ENCODE data around the gene ZNF324B.
A peak's percentile ranks its signal among the peaks of the same experiment; 100 is the strongest.

Gene ZNF324B

DNA sequence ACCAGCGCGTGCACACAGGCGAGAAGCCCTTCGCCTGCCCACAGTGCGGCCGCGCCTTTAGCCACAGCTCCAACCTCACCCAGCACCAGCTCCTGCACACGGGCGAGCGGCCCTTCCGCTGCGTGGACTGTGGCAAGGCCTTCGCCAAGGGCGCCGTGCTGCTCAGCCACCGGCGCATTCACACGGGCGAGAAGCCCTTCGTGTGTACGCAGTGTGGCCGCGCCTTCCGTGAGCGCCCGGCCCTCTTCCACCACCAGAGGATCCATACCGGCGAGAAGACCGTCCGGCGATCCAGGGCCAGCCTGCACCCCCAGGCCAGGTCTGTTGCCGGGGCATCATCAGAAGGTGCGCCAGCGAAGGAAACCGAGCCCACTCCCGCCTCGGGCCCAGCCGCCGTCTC, 20.3 kb downstream of the ZNF324B start:
- WGBS, 2 experiments, result 96 to 97% methylated on average over 39 of the region's 39 CpGs
- no peaks in the 10 kb centered on the region for H3K4me1 ChIP-seq (ENCODE audit: control insufficient read depth, insufficient read depth, low read length)
- no peak overlapping the region for H3K4me3 ChIP-seq (ENCODE audit: insufficient read depth, low read depth, low read length)
- H3K9me3 ChIP-seq (ENCODE audit: control insufficient read depth, low read length), result no peaks in the 10 kb centered on the region
- no peaks in the 10 kb centered on the region for H3K27me3 ChIP-seq (ENCODE audit: control insufficient read depth, insufficient read depth, low read length, poor library complexity, severe bottlenecking)
- H3K27ac ChIP-seq (ENCODE audit: insufficient read depth, low read depth, low read length, poor library complexity, severe bottlenecking), result no peak overlapping the region
- H3K36me3 ChIP-seq (ENCODE audit: control insufficient read depth, insufficient read depth, low read length), result peaks cover 5% of the 10 kb centered on the region

DNA sequence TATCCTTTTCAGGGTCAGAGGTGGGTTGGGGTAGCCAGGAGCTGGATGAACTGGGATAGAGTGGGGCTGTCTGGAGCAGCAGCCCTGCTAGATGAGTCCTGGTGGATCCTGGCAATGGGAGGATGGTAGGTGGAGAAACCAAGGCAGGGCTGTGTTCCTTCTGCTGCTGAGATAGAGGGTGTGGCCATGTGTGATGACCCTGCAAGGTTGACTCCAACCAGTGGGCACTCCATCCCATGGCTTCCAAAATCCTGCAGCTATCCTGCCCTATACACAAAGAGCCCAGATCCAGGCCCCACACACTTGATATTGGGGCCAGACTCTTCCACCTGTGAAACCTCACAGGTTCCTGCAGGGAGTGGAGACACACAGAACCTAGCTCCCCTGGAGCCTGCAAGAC, 22.4 kb downstream of the ZNF324B start:
- Histone ChIP-seq H3K9me3 (ENCODE audit: control insufficient read depth, low read length) (no peaks in the 10 kb centered on the region), H3K4me1 (ENCODE audit: control insufficient read depth, insufficient read depth, low read length) (no peaks in the 10 kb centered on the region), H3K27me3 (ENCODE audit: control insufficient read depth, insufficient read depth, low read length, poor library complexity, severe bottlenecking) (no peaks in the 10 kb centered on the region), H3K4me3 (ENCODE audit: insufficient read depth, low read depth, low read length) (no peak overlapping the region), H3K36me3 (ENCODE audit: control insufficient read depth, insufficient read depth, low read length) (peaks cover 5% of the 10 kb centered on the region), H3K27ac (ENCODE audit: insufficient read depth, low read depth, low read length, poor library complexity, severe bottlenecking) (no peak overlapping the region)

DNA sequence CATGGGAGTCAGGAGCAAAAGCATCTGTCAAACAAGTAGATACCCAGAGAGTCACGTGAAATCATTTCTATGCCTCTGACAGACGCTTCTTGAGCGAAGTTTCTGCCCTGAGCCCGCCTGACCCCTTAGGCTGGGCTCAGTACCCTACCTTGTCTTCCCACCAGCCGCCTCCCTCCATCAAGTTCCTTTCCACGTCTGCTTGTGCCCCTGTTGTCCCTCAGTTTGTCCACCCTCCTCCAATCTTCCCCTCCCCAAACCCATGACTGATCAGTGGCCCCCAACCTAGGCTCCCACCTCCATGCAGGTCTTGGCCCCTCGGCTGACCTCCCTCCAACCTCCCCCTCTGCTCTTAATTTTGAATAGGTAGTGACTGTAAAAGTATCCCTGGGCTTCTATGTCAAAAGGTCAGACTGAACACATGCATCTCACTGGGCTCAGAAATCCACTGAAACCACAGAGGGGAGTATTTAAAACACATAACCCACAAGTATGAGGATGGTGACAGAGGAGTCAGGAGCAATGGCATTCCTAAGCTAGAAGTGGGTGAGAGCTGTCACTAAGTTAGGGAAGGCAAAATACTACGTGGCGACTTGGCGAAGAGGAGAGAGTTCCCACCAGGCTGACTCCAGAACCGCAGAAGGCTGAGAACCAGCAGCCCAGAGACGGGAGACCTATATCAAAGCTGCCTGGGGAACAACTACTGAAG, 23.0 kb downstream of the ZNF324B start:
- H3K36me3 ChIP-seq (ENCODE audit: control insufficient read depth, insufficient read depth, low read length), result peaks cover under 1% of the 10 kb centered on the region
- WGBS, 2 experiments, result 89 to 90% methylated on average over 11 to 12 of the region's 12 CpGs
- no peak overlapping the region for H3K27ac ChIP-seq (ENCODE audit: insufficient read depth, low read depth, low read length, poor library complexity, severe bottlenecking)
- no peaks in the 10 kb centered on the region for H3K9me3 ChIP-seq (ENCODE audit: control insufficient read depth, low read length)
- H3K4me1 ChIP-seq (ENCODE audit: control insufficient read depth, insufficient read depth, low read length), result no peaks in the 10 kb centered on the region
- H3K4me3 ChIP-seq (ENCODE audit: insufficient read depth, low read depth, low read length), result peak overlapping the region; percentile 72
- no peaks in the 10 kb centered on the region for H3K27me3 ChIP-seq (ENCODE audit: control insufficient read depth, insufficient read depth, low read length, poor library complexity, severe bottlenecking)

DNA sequence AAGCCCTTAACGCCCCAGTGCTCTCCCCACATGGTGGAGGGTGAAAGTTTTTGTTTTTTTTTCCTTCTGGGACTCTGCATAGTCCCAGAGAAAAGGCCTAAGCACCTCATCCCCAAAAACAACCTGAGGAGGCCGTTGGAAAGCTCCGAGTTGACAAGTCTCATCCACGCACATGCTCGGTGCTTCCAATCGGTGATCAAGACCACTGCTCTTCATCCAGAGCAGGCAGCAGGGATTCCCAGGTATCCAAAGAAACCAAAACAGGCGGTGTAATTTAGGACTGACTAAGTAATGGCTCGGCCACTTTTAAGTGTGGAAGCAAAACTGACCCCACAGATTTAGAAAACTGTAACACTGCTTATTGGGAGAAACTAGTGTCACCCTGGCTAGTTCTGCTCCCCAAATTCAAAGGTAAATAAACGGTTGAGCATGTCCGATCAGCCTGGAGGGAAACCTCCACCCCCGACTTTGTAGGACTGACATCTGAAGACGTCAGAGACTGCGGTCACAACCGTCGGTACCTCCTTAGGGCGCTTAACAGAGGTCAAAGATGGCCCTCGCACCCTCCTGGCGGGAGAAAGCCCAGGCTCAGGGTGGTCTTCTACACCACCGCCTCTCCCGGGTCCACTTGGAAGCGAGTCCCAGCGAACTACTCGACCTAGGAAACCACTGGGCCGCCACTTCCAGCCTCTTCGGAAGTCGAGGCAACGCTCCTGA, 23.7 kb downstream of the ZNF324B start:
- Histone ChIP-seq H3K36me3 (ENCODE audit: control insufficient read depth, insufficient read depth, low read length) (no peaks in the 10 kb centered on the region), H3K4me3 (ENCODE audit: insufficient read depth, low read depth, low read length) (peak overlapping the region; percentile 72)
- WGBS, 2 experiments, result 31 to 32% methylated on average over 27 of the region's 27 CpGs

DNA sequence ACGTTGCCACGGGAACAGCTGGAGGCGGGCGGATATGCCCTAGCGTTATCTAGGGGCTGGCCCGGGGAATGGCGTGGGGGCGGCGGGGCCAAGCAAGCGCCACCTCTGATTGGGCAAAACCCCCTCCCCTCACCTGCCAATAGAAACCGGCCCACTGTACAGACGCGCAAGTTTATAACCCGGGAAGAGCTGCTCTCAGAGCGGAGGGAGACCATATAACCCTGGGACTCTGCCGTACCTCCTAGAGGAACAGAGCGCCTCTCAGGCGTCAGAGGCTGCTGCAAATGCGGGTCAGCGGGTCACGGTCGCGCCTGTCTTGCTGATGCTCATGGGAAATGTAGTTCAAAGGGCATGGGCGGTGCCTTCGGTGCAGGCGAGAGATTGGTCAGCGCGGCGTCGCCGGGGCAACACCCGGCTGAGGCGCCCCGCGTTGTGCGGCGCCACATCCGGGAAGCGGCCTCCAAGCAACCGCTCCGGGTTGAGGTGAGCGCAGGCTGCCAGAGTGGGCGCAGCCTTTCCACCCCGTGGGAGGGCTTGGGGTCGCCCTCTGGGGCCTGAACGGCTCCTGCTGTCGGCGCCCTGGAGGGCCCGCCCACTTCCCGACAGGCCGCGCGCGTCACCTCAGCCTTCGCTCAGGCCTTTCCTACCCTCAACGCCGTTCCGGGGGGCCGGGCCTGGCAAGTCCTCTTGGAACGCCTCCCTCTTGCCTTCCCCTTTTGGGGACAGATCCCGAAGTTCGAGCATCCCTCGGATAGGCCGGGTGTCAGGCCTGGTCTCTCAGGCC, 24.5 kb downstream of the ZNF324B start, which contains the start of gene ZNF446:
Gene ZNF446, plus strand, starts transcription at position 639 of the 784 bp plus-strand sequence. CDS start 867 bp downstream, outside the sequence.
- H3K36me3 ChIP-seq (ENCODE audit: control insufficient read depth, insufficient read depth, low read length), result no peaks in the 10 kb centered on the region
- WGBS, 2 experiments, result 0% methylated on average over 64 of the region's 64 CpGs

More for the DNA sequence above, 23.7 kb downstream of the ZNF324B start:
- H3K27ac ChIP-seq (ENCODE audit: insufficient read depth, low read depth, low read length, poor library complexity, severe bottlenecking), result peak overlapping the region; percentile 82
- no peaks in the 10 kb centered on the region for H3K4me1 ChIP-seq (ENCODE audit: control insufficient read depth, insufficient read depth, low read length)
- no peaks in the 10 kb centered on the region for H3K9me3 ChIP-seq (ENCODE audit: control insufficient read depth, low read length)
- no peaks in the 10 kb centered on the region for H3K27me3 ChIP-seq (ENCODE audit: control insufficient read depth, insufficient read depth, low read length, poor library complexity, severe bottlenecking)

DNA sequence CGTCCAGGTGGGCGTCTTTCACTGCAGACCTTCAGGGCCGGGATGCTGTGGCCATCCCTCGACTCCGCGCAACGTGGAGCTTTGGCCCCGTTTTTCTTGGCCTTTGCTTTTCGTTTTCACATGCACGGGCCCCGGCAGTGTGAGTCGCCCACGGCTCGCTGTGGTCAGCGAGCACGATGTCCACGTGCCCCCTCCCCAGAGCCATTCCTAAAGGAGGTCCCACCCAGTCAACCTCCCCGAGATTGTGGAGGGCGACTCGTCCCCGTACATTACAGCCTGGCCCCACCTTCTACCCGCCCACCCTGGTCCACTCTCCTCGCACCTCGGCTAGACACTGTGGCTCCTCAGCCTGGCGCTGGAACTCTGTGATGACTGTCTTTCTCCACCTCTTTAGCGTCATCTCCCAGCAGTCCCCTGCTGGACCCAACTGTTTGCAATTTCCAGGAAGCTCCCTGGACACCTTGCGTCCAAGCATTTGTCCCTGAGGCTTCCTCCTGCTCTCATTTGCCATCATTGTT, 25.1 kb downstream of the ZNF324B start:
- 11 to 12% methylated on average over 27 of the region's 27 CpGs for WGBS, 2 experiments
- Histone ChIP-seq H3K27ac (ENCODE audit: insufficient read depth, low read depth, low read length, poor library complexity, severe bottlenecking) (peak overlapping the region; percentile 64), H3K4me3 (ENCODE audit: insufficient read depth, low read depth, low read length) (peak overlapping the region; percentile 72), H3K36me3 (ENCODE audit: control insufficient read depth, insufficient read depth, low read length) (no peaks in the 10 kb centered on the region), H3K9me3 (ENCODE audit: control insufficient read depth, low read length) (no peaks in the 10 kb centered on the region), H3K4me1 (ENCODE audit: control insufficient read depth, insufficient read depth, low read length) (no peaks in the 10 kb centered on the region), H3K27me3 (ENCODE audit: control insufficient read depth, insufficient read depth, low read length, poor library complexity, severe bottlenecking) (no peaks in the 10 kb centered on the region)

More for the DNA sequence above, 24.5 kb downstream of the ZNF324B start, which contains the start of gene ZNF446:
- Histone ChIP-seq H3K27ac (ENCODE audit: insufficient read depth, low read depth, low read length, poor library complexity, severe bottlenecking) (peak within 1 kb of the TSS; percentile 82), H3K4me1 (ENCODE audit: control insufficient read depth, insufficient read depth, low read length) (no peaks in the 10 kb centered on the region), H3K9me3 (ENCODE audit: control insufficient read depth, low read length) (no peaks in the 10 kb centered on the region), H3K4me3 (ENCODE audit: insufficient read depth, low read depth, low read length) (peak within 1 kb of the TSS; percentile 72), H3K27me3 (ENCODE audit: control insufficient read depth, insufficient read depth, low read length, poor library complexity, severe bottlenecking) (no peaks in the 10 kb centered on the region)

DNA sequence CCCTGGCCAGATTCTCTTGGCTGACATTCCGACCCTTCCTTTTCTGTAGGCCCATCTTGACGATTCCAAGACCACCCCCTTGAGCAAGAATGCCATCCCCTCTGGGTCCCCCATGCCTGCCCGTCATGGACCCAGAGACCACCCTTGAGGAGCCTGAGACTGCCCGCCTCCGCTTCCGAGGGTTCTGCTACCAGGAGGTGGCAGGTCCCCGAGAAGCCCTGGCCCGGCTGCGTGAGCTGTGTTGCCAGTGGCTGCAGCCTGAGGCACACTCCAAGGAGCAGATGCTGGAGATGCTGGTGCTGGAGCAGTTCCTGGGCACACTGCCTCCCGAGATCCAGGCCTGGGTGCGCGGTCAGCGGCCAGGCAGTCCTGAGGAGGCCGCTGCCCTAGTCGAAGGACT, 25.7 kb downstream of the ZNF324B start:
- peak overlapping the region; percentile 72 for H3K4me3 ChIP-seq (ENCODE audit: insufficient read depth, low read depth, low read length)
- H3K36me3 ChIP-seq (ENCODE audit: control insufficient read depth, insufficient read depth, low read length), result no peaks in the 10 kb centered on the region
- no peaks in the 10 kb centered on the region for H3K9me3 ChIP-seq (ENCODE audit: control insufficient read depth, low read length)
- WGBS, 2 experiments, result 91 to 93% methylated on average over 15 of the region's 15 CpGs
- no peaks in the 10 kb centered on the region for H3K27me3 ChIP-seq (ENCODE audit: control insufficient read depth, insufficient read depth, low read length, poor library complexity, severe bottlenecking)
- no peak overlapping the region for H3K27ac ChIP-seq (ENCODE audit: insufficient read depth, low read depth, low read length, poor library complexity, severe bottlenecking)
- H3K4me1 ChIP-seq (ENCODE audit: control insufficient read depth, insufficient read depth, low read length), result no peaks in the 10 kb centered on the region

DNA sequence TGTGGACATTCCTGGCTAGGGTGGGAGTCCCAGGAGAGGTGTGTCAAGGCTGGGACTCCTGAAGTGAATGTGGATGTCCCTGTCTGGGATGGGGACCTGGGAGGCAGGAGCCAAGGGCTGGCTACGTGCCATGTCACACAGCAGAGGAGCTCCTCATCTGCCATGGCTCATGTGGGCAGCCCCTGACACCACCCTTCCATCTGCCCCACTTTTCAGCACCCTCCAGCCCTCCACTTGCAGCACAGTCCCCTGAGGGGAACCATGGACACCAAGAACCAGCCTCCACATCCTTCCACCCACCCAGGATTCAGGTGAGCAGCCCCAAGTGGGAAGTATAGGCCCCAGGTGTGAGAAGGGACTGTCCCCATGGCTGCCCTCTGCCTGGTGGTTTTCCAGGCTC, 26.4 kb downstream of the ZNF324B start:
- 89 to 100% methylated on average over 1 of the region's 1 CpG for WGBS, 2 experiments
- Histone ChIP-seq H3K9me3 (ENCODE audit: control insufficient read depth, low read length) (no peaks in the 10 kb centered on the region), H3K36me3 (ENCODE audit: control insufficient read depth, insufficient read depth, low read length) (no peaks in the 10 kb centered on the region), H3K27me3 (ENCODE audit: control insufficient read depth, insufficient read depth, low read length, poor library complexity, severe bottlenecking) (no peaks in the 10 kb centered on the region), H3K4me1 (ENCODE audit: control insufficient read depth, insufficient read depth, low read length) (no peaks in the 10 kb centered on the region), H3K4me3 (ENCODE audit: insufficient read depth, low read depth, low read length) (no peak overlapping the region), H3K27ac (ENCODE audit: insufficient read depth, low read depth, low read length, poor library complexity, severe bottlenecking) (no peak overlapping the region)

DNA sequence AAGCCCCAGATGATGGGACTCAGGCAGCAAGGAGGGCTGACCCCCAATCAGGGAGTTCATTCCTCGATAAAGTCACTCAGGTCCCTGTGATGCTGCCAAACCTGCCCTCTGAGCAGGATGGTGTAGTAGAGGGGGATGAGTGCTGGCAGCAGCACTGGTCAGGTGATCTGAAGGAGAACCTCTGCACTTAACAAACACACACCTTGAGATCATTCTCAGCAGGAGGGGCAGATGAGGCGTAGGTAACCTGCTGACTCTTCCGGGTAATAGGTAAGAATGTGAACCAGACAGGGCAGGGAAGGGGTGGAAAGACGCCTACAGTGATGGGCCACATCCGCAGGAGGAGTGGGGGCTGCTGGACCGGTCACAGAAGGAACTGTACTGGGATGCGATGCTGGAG, 27.9 kb downstream of the ZNF324B start:
- H3K36me3 ChIP-seq (ENCODE audit: control insufficient read depth, insufficient read depth, low read length), result no peaks in the 10 kb centered on the region
- no peaks in the 10 kb centered on the region for H3K27me3 ChIP-seq (ENCODE audit: control insufficient read depth, insufficient read depth, low read length, poor library complexity, severe bottlenecking)
- H3K4me3 ChIP-seq (ENCODE audit: insufficient read depth, low read depth, low read length), result no peak overlapping the region
- WGBS, 2 experiments, result 93 to 94% methylated on average over 7 of the region's 7 CpGs
- H3K9me3 ChIP-seq (ENCODE audit: control insufficient read depth, low read length), result no peaks in the 10 kb centered on the region
- no peaks in the 10 kb centered on the region for H3K4me1 ChIP-seq (ENCODE audit: control insufficient read depth, insufficient read depth, low read length)
- no peak overlapping the region for H3K27ac ChIP-seq (ENCODE audit: insufficient read depth, low read depth, low read length, poor library complexity, severe bottlenecking)
